Measurements from ENCODE around the gene PTPRN2. TPM values are rescaled to one million over a fixed set of nuclear protein-coding genes. Genes with fewer than 3 reads are reported as not detected.

Gene PTPRN2
- total RNA-seq, 1 experiment from 2014 or later: not detected

DNA sequence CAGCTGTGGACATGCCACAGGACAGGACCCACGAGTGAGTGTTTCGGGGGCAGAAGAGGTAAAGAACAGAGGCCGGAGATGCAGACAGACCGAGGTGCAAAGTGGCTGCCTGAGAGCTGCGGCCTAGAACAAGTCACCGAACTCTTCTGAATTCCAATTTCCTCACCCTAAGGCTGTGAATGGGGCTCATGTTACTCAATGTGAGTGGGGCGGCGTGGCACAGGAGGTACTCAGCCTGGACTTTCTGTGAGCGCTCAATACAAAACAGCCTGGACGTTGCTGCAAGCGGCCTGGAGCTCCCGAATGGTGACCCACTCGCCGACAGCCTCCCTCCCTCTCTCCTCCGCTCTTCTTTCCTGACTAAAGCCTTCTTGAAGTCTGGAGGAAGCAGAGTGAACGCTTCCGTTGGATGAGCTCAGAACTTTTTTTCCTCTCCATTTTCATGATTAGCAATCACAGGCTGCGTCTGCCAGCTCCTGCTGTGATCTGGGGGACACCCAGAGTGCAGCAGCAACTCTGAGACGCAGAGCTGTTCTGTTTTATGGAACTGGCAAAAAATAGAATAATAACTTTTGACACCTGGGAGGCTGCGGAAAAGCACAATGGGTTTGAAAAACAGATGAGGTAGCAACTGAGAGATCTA is 108.5 kb downstream of the PTPRN2 start:
- TF ChIP-seq EZH2 (IDR thresholded peaks at IDR 0.05; ENCODE audit: low read depth): peak; percentile 80; the same call in 1 of the 2 replicates
- TF ChIP-seq, protein P1, sequence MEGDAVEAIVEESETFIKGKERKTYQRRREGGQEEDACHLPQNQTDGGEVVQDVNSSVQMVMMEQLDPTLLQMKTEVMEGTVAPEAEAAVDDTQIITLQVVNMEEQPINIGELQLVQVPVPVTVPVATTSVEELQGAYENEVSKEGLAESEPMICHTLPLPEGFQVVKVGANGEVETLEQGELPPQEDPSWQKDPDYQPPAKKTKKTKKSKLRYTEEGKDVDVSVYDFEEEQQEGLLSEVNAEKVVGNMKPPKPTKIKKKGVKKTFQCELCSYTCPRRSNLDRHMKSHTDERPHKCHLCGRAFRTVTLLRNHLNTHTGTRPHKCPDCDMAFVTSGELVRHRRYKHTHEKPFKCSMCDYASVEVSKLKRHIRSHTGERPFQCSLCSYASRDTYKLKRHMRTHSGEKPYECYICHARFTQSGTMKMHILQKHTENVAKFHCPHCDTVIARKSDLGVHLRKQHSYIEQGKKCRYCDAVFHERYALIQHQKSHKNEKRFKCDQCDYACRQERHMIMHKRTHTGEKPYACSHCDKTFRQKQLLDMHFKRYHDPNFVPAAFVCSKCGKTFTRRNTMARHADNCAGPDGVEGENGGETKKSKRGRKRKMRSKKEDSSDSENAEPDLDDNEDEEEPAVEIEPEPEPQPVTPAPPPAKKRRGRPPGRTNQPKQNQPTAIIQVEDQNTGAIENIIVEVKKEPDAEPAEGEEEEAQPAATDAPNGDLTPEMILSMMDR (conservative IDR thresholded peaks at IDR 0.05): no peak
- peaks cover 100% of the 10 kb centered on the region for H3K27me3 ChIP-seq (ENCODE audit: insufficient read depth, low read depth)
- intact Hi-C loops (cut with micrococcal nuclease; ENCODE audit: unreplicated experiment): no loop called here

GRCh38 chr7:158477866-158478265 is 109.8 kb downstream of the PTPRN2 start:
- peaks cover 100% of the 10 kb centered on the region for H3K27me3 ChIP-seq (ENCODE audit: insufficient read depth, low read depth)
- BruUV-seq (replicated peaks): no TSS peak

More for the DNA sequence above, 108.5 kb downstream of the PTPRN2 start:
- no peaks in the 10 kb centered on the region for H3F3A ChIP-seq (ENCODE audit: insufficient read depth, low read depth)
- H3K36me3 ChIP-seq (ENCODE audit: low read depth): no peaks in the 10 kb centered on the region
- CTCF ChIA-PET: no interaction called here
- H3K4me1 ChIP-seq (replicated peaks; ENCODE audit: insufficient read depth): no peaks in the 10 kb centered on the region
- H3K4me2 ChIP-seq: no peak overlapping the region
- H3K9me2 ChIP-seq (ENCODE audit: insufficient read depth): no peaks in the 10 kb centered on the region
- no peak overlapping the region for H3K4me3 ChIP-seq
- no peaks in the 10 kb centered on the region for H3K9me3 ChIP-seq (ENCODE audit: insufficient read depth, low read depth)
- no peak for DNase-seq
- POLR2A ChIA-PET (ENCODE audit: unreplicated experiment): no interaction called here
- no peaks in the 10 kb centered on the region for H3K79me2 ChIP-seq (ENCODE audit: low read depth)
- no peaks in the 10 kb centered on the region for H4K20me1 ChIP-seq (ENCODE audit: insufficient read depth)
- BruUV-seq (replicated peaks): no TSS peak
- no peak overlapping the region for H2AFZ ChIP-seq
- H3K27ac ChIP-seq: no peak overlapping the region

DNA sequence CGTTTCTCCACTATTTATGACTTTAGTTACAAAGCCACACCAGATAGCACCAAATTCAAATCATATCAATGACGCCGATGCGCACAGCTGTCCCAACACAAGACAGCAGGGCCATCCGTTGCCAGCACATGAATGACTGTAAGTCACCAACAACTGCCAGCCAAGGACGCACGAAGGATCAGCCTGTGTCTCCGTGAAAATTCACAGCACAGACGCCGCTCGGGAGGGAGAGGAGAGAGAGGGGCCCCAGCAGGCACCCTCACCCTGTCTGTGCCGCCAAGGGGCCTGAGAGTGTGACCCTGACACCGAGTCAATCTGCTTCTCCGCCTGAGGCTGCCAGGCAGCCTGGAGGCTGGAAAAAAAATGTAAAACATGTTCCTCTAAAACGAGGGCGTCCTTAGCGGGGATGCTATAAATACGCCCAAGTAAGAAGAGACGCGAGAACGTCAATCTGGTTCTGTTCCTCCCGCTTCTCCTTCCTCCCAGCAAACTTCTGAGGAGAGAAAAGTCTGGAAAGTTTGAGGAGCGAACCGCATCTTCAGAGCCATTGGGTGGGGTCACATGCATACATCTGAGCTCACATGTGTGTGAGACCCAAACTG is 111.2 kb downstream of the PTPRN2 start:
- Histone ChIP-seq H2AFZ (no peak overlapping the region), H3K36me3 (ENCODE audit: low read depth) (no peaks in the 10 kb centered on the region), H3K4me1 (replicated peaks; ENCODE audit: insufficient read depth) (no peaks in the 10 kb centered on the region), H3K79me2 (ENCODE audit: low read depth) (no peaks in the 10 kb centered on the region), H3K4me2 (no peak overlapping the region), H3K27ac (no peak overlapping the region), H3K9me3 (ENCODE audit: insufficient read depth, low read depth) (no peaks in the 10 kb centered on the region), H4K20me1 (ENCODE audit: insufficient read depth) (no peaks in the 10 kb centered on the region), H3K27me3 (ENCODE audit: insufficient read depth, low read depth) (peaks cover 100% of the 10 kb centered on the region), H3F3A (ENCODE audit: insufficient read depth, low read depth) (no peaks in the 10 kb centered on the region), H3K9me2 (ENCODE audit: insufficient read depth) (no peaks in the 10 kb centered on the region), H3K4me3 (no peak overlapping the region)
- TF ChIP-seq, protein P1 (conservative IDR thresholded peaks at IDR 0.05): no peak
- 0 out of 2 replicates have a peak, but pooled peaks have one; percentile 30 for TF ChIP-seq EZH2 (IDR thresholded peaks at IDR 0.05; ENCODE audit: low read depth)
- no peak for DNase-seq
- BruUV-seq (replicated peaks): no TSS peak
- intact Hi-C loops (cut with micrococcal nuclease; ENCODE audit: unreplicated experiment): no loop called here
- CTCF ChIA-PET: no interaction called here
- POLR2A ChIA-PET (ENCODE audit: unreplicated experiment): no interaction called here

More at GRCh38 chr7:158477866-158478265, 109.8 kb downstream of the PTPRN2 start:
- no peaks in the 10 kb centered on the region for H3K4me1 ChIP-seq (replicated peaks; ENCODE audit: insufficient read depth)
- DNase-seq: no peak
- ChIA-PET POLR2A (ENCODE audit: unreplicated experiment) (no interaction called here), CTCF (no interaction called here)
- no peaks in the 10 kb centered on the region for H3K9me2 ChIP-seq (ENCODE audit: insufficient read depth)
- no peak overlapping the region for H3K4me2 ChIP-seq
- no peaks in the 10 kb centered on the region for H3K79me2 ChIP-seq (ENCODE audit: low read depth)
- no peaks in the 10 kb centered on the region for H3K36me3 ChIP-seq (ENCODE audit: low read depth)
- no peak overlapping the region for H3K27ac ChIP-seq
- H3K4me3 ChIP-seq: no peak overlapping the region
- intact Hi-C loops (cut with micrococcal nuclease; ENCODE audit: unreplicated experiment): no loop called here
- no peaks in the 10 kb centered on the region for H3K9me3 ChIP-seq (ENCODE audit: insufficient read depth, low read depth)
- no peaks in the 10 kb centered on the region for H4K20me1 ChIP-seq (ENCODE audit: insufficient read depth)
- TF ChIP-seq, protein P1 (conservative IDR thresholded peaks at IDR 0.05): no peak
- TF ChIP-seq EZH2 (IDR thresholded peaks at IDR 0.05; ENCODE audit: low read depth): no peak
- no peak overlapping the region for H2AFZ ChIP-seq
- no peaks in the 10 kb centered on the region for H3F3A ChIP-seq (ENCODE audit: insufficient read depth, low read depth)

All from PC-9 (cell line).